MG63 (cell line): ENCODE results near the gene RILP. TPM values are rescaled to one million over a fixed set of nuclear protein-coding genes. Genes with fewer than 3 reads are reported as not detected.
"Not testable (repeated sequence)": the region's sequence is repeated elsewhere in the genome, so short reads cannot be mapped to it uniquely, and the experiment has no call there.

Experiments
- DNase-seq: peaks from one replicate; pipeline ENCODE4 v3.0.0-alpha.2; 2020
- H3K27me3 ChIP-seq: fragments of 250-450 bp; sonication (Bioruptor Pico); 2 replicates; pipeline ENCODE4 v1.5.1; 2020; ENCODE audit warnings: mild to moderate bottlenecking, moderate library complexity
- H3K36me3 ChIP-seq: fragments of 250-450 bp; sonication (Bioruptor Pico); 2 replicates; pipeline ENCODE4 v1.5.1; 2020; ENCODE audit warnings: mild to moderate bottlenecking, moderate library complexity
- H3K4me3 ChIP-seq: fragments of 250-450 bp; sonication (Bioruptor Pico); 2 replicates; pipeline ENCODE4 v1.5.1; 2020; ENCODE audit warnings: mild to moderate bottlenecking, moderate library complexity
- H3K9me3 ChIP-seq: fragments of 250-450 bp; sonication (Bioruptor Pico); 2 replicates; pipeline ENCODE4 v1.5.1; 2020; ENCODE audit warnings: mild to moderate bottlenecking, moderate library complexity
- total RNA-seq: library from RNA; depleted of rRNA; stranded (reverse); fragments of >200 nt; shearing (Covaris generic); gene quantifications from 2 replicates; pipeline ENCODE4 v1.2.3, GENCODE V29; 2014; ENCODE audit warnings: low replicate concordance; rRNA removed

The RILP gene
- total RNA-seq = 4.6 TPM in 1 of 2 replicates, not detected in the other

GRCh38 chr17:1649844-1650501, at the start of gene RILP:
Gene RILP (minus strand): TSS chr17:1649866. CDS start chr17:1649804, 62 bp downstream.
- H3K4me3 ChIP-seq = peak within 1 kb of the TSS; percentile 49
- DNase-seq = no peak
- no peaks in the 10 kb centered on the region for H3K9me3 ChIP-seq
- H3K36me3 ChIP-seq = peaks cover 29% of the 10 kb centered on the region
- no peaks in the 10 kb centered on the region for H3K27me3 ChIP-seq

- no peaks in the 10 kb centered on the region for H3K36me3 ChIP-seq
- no peak for DNase-seq
Observed at GRCh38 chr17:1697681-1698080, 48.0 kb upstream of the RILP start.

GRCh38 chr17:1695365-1695764, 45.7 kb upstream of the RILP start:
- DNase-seq = no peak
- H3K4me3 ChIP-seq = no peak overlapping the region
- no peaks in the 10 kb centered on the region for H3K27me3 ChIP-seq
- H3K36me3 ChIP-seq = no peaks in the 10 kb centered on the region
- no peaks in the 10 kb centered on the region for H3K9me3 ChIP-seq

More at GRCh38 chr17:1697681-1698080, 48.0 kb upstream of the RILP start:
- no peaks in the 10 kb centered on the region for H3K9me3 ChIP-seq
- H3K27me3 ChIP-seq = no peaks in the 10 kb centered on the region
- no peak overlapping the region for H3K4me3 ChIP-seq

- DNase-seq = no peak
- Histone ChIP-seq H3K36me3 (no peaks in the 10 kb centered on the region), H3K27me3 (no peaks in the 10 kb centered on the region), H3K4me3 (no peak overlapping the region), H3K9me3 (no peaks in the 10 kb centered on the region)
Observed at GRCh38 chr17:1693339-1693738, 43.7 kb upstream of the RILP start.

GRCh38 chr17:1690544-1691221, 41.0 kb upstream of the RILP start:
- H3K9me3 ChIP-seq = no peaks in the 10 kb centered on the region
- no peak for DNase-seq

GRCh38 chr17:1688405-1688804, 38.7 kb upstream of the RILP start:
- H3K9me3 ChIP-seq, H3K27me3 ChIP-seq, DNase-seq, H3K36me3 ChIP-seq, H3K4me3 ChIP-seq: not testable (repeated sequence)

More at GRCh38 chr17:1690544-1691221, 41.0 kb upstream of the RILP start:
- no peaks in the 10 kb centered on the region for H3K36me3 ChIP-seq
- H3K4me3 ChIP-seq = no peak overlapping the region
- no peaks in the 10 kb centered on the region for H3K27me3 ChIP-seq

GRCh38 chr17:1686086-1686485, 36.4 kb upstream of the RILP start:
- H3K4me3 ChIP-seq = no peak overlapping the region
- DNase-seq = no peak
- H3K27me3 ChIP-seq = no peaks in the 10 kb centered on the region
- H3K36me3 ChIP-seq = peaks cover 25% of the 10 kb centered on the region
- H3K9me3 ChIP-seq = no peaks in the 10 kb centered on the region

GRCh38 chr17:1684378-1685189, 34.9 kb upstream of the RILP start, which contains the start of gene PRPF8:
Gene PRPF8 (minus strand): TSS chr17:1684867. CDS start chr17:1684571, 296 bp downstream.
- Histone ChIP-seq H3K36me3 (peaks cover 40% of the 10 kb centered on the region), H3K4me3 (peak within 1 kb of the TSS; percentile 90), H3K9me3 (no peaks in the 10 kb centered on the region)

GRCh38 chr17:1683459-1683858, 33.8 kb upstream of the RILP start:
- peaks cover 45% of the 10 kb centered on the region for H3K36me3 ChIP-seq
- H3K4me3 ChIP-seq = peak overlapping the region; percentile 90
- no peak for DNase-seq
- H3K9me3 ChIP-seq = no peaks in the 10 kb centered on the region
- no peaks in the 10 kb centered on the region for H3K27me3 ChIP-seq

More at GRCh38 chr17:1684378-1685189, 34.9 kb upstream of the RILP start, which contains the start of gene PRPF8:
- peak; percentile 91 for DNase-seq
- no peaks in the 10 kb centered on the region for H3K27me3 ChIP-seq

- no peaks in the 10 kb centered on the region for H3K9me3 ChIP-seq
- no peak overlapping the region for H3K4me3 ChIP-seq
- H3K36me3 ChIP-seq = peaks cover 74% of the 10 kb centered on the region
- H3K27me3 ChIP-seq = no peaks in the 10 kb centered on the region
- no peak for DNase-seq
Observed at GRCh38 chr17:1676401-1676800, 26.7 kb upstream of the RILP start.

GRCh38 chr17:1673041-1673785, 23.5 kb upstream of the RILP start:
- H3K4me3 ChIP-seq = no peak overlapping the region
- no peak for DNase-seq
- no peaks in the 10 kb centered on the region for H3K9me3 ChIP-seq
- peaks cover 76% of the 10 kb centered on the region for H3K36me3 ChIP-seq
- H3K27me3 ChIP-seq = no peaks in the 10 kb centered on the region

- not testable (repeated sequence) for DNase-seq, H3K9me3 ChIP-seq, H3K4me3 ChIP-seq, H3K27me3 ChIP-seq
- peaks cover 48% of the 10 kb centered on the region for H3K36me3 ChIP-seq
Observed at GRCh38 chr17:1663934-1664333, 14.3 kb upstream of the RILP start.

GRCh38 chr17:1661045-1661444, 11.4 kb upstream of the RILP start:
- no peaks in the 10 kb centered on the region for H3K27me3 ChIP-seq
- no peak overlapping the region for H3K4me3 ChIP-seq
- no peak for DNase-seq
- H3K9me3 ChIP-seq = no peaks in the 10 kb centered on the region
- H3K36me3 ChIP-seq = peaks cover 59% of the 10 kb centered on the region

GRCh38 chr17:1658100-1658499, 8.4 kb upstream of the RILP start:
- no peak for DNase-seq
- H3K9me3 ChIP-seq = no peaks in the 10 kb centered on the region
- no peak overlapping the region for H3K4me3 ChIP-seq
- H3K27me3 ChIP-seq = no peaks in the 10 kb centered on the region
- peaks cover 68% of the 10 kb centered on the region for H3K36me3 ChIP-seq

- Histone ChIP-seq H3K4me3 (no peak overlapping the region), H3K27me3 (no peaks in the 10 kb centered on the region), H3K36me3 (peaks cover 52% of the 10 kb centered on the region), H3K9me3 (no peaks in the 10 kb centered on the region)
- DNase-seq = no peak
Observed at GRCh38 chr17:1653735-1654134, 4.1 kb upstream of the RILP start.

- H3K27me3 ChIP-seq, H3K4me3 ChIP-seq, DNase-seq, H3K9me3 ChIP-seq: not testable (repeated sequence)
- peaks cover 45% of the 10 kb centered on the region for H3K36me3 ChIP-seq
Observed at GRCh38 chr17:1652794-1653193, 3.1 kb upstream of the RILP start.

GRCh38 chr17:1651559-1651844, 1.8 kb upstream of the RILP start:
- peaks cover 38% of the 10 kb centered on the region for H3K36me3 ChIP-seq
- no peaks in the 10 kb centered on the region for H3K27me3 ChIP-seq
- no peak overlapping the region for H3K4me3 ChIP-seq
- no peak for DNase-seq
- H3K9me3 ChIP-seq = no peaks in the 10 kb centered on the region
